K562 (cell line): ENCODE measurements around the gene TFEB. TPM values are rescaled to one million over a fixed set of nuclear protein-coding genes. Genes with fewer than 3 reads are reported as not detected.

Source experiments
- MAFF ChIP-seq: IDR thresholded peaks from 2 replicates; pipeline ENCODE4 v1.6.1; 2012; ENCODE audit warnings: low read length, improper control_type of control experiment
- MEIS2 ChIP-seq: fragments of 450-650 bp; IDR thresholded peaks from 2 replicates; pipeline ENCODE4 v1.6.1; 2014; ENCODE audit warnings: mild to moderate bottlenecking; ENCODE audit not compliant: partially characterized antibody
- VEZF1 ChIP-seq: fragments of 200-800 bp; sonication (Bioruptor generic); IDR thresholded peaks from 2 replicates; pipeline ENCODE4 v1.6.1; 2017; ENCODE audit warnings: missing genetic modification characterization, missing compliant biosample characterization
- ZBTB43 ChIP-seq: sonication (generic); formaldehyde crosslinking; IDR thresholded peaks from 2 replicates; pipeline ENCODE4 v1.8.0; 2023; ENCODE audit warnings: mild to moderate bottlenecking, missing genetic modification reagents
- polyA plus RNA-seq, 8 experiments: library from polyadenylated mRNA; depleted of rRNA in 4 of 8; stranded (reverse) in 5 of 8; unstranded in 3 of 8; fragments of >200 nt; fragmentation: Nextera tagmentation in 2 of 8; fragmentation: Illumina TruSeq in 1 of 8; extraction: Ambion mirVana in 2 of 8; extraction: Trizol in 1 of 8; gene quantifications; 2 replicates each; pipeline versions ENCODE4 v1.2.1 to v1.2.3, GENCODE V29; 2011 to 2014; ENCODE audit warnings: inconsistent platforms in 1 of 8, missing spikeins in 1 of 8
- total RNA-seq, 7 experiments: library from RNA; depleted of rRNA in 6 of 7; stranded (reverse); fragments of >200 nt in 6 of 7; fragmentation: Illumina TruSeq in 2 of 7; extraction: Trizol in 2 of 7; gene quantifications; 2 replicates each; pipeline versions ENCODE4 v1.2.1 to v1.2.3, GENCODE V29; 2011 to 2021; ENCODE audit warnings: low replicate concordance in 1 of 7
- TF ChIP-seq, protein P1 (sequence below), 2 experiments: fragments of 450-650 bp; IDR thresholded peaks; 2 replicates each; pipeline ENCODE4 v1.6.1; 2016; ENCODE audit warnings: mild to moderate bottlenecking in 2 of 2, borderline replicate concordance in 1 of 2, low read depth in 1 of 2, moderate library complexity in 1 of 2

Gene TFEB
- total and polyA plus RNA-seq, 9 of the 15 experiments (the other 6 are each of a cell fraction or from before 2014, with no cell fraction given): 0.04 to 4.7 (median 2.0) TPM

DNA sequence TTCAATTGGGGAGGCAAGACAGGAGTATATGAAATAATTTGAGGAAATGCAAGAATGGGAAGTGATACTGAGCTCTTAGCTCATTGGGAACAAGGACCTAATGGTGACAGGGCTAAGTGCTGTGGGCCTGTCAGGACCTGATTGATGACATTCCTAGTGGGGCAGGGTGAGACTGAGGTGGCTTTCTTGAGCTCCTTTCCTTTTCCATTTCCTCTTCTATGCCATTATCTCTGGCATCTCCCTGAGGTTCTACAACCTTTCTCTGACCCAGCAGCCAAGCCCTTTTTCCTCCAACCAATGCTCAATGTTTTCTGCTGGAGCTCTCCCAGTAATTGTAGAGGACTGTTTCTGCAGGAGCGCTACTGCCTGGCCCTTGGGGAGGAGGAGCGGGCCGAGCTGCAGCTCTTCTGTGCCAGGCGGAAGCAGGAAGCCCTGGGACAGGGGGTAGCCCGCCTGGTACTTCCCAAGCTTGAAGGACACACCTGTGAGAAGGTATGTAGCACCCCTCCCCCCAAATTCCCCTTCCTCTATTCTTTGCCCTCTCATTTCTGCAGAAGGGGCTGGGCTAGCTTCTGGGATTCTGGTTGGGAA, 49.3 kb upstream of the TFEB start (continued):
- TF ChIP-seq, protein P1, sequence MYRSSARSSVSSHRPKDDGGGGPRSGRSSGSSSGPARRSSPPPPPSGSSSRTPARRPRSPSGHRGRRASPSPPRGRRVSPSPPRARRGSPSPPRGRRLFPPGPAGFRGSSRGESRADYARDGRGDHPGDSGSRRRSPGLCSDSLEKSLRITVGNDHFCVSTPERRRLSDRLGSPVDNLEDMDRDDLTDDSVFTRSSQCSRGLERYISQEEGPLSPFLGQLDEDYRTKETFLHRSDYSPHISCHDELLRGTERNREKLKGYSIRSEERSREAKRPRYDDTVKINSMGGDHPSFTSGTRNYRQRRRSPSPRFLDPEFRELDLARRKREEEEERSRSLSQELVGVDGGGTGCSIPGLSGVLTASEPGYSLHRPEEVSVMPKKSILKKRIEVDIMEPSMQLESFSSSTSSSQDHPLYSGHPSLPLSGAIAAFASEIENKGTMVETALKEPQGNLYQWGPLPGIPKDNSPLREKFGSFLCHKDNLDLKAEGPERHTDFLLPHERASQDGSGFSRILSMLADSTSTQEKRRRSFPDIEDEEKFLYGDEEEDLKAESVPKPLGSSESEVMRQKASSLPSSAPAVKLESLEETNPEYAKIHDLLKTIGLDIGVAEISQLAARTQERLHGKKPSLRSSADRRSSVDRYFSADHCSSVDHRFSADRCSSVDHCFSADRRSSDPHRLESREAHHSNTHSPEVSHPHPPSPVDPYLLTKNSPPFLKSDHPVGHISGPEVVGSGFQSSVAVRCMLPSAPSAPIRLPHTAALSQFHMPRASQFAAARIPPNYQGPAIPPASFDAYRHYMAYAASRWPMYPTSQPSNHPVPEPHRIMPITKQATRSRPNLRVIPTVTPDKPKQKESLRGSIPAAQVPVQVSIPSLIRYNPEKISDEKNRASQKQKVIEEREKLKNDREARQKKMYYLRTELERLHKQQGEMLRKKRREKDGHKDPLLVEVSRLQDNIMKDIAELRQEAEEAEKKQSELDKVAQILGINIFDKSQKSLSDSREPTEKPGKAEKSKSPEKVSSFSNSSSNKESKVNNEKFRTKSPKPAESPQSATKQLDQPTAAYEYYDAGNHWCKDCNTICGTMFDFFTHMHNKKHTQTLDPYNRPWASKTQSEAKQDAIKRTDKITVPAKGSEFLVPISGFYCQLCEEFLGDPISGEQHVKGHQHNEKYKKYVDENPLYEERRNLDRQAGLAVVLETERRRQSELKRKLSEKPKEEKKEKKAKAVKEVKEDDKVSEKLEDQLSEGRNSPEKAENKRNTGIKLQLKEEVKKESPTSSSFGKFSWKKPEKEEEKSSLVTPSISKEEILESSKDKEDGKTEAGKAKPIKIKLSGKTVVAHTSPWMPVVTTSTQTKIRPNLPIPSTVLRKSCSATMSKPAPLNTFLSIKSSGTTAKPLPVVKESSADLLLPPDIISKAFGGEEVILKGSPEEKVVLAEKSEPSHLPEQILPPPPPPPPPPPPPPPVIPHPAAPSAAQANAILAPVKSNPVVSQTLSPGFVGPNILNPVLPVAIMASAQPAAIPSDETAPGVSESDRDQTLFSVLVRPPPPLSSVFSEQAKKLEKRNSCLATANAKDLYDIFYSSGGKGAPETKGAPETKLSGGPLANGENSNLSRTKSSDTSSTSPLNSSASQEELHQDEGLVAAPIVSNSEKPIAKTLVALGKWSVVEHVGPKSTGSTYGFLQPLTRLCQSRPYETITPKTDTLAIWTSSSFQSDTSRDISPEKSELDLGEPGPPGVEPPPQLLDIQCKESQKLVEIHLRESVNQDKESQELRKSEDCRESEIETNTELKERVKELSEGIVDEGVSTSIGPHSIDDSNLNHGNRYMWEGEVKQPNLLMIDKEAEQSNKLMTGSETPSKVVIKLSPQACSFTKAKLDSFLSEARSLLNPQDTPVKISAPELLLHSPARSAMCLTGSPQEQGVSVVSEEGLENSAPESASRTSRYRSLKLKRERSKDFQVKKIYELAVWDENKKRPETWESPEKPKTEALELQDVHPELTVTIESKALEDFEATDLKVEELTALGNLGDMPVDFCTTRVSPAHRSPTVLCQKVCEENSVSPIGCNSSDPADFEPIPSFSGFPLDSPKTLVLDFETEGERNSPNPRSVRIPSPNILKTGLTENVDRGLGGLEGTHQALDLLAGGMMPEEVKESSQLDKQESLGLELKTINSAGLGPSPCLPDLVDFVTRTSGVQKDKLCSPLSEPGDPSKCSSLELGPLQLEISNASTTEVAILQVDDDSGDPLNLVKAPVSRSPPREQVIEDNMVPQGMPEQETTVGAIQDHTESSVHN (IDR thresholded peaks at IDR 0.05; ENCODE audit: borderline replicate concordance in 1 of 2, low read depth in 1 of 2): no peak
- TF ChIP-seq VEZF1 (CRISPR knock-in tag) (peak; percentile 26; the same call in 1 of the 2 replicates), ZBTB43 (CRISPR knock-in tag) (no peak), MAFF (no peak), MEIS2 (peak; percentile 98)
